ENCODE data around the gene SH3RF3.

SH3RF3 gene

DNA sequence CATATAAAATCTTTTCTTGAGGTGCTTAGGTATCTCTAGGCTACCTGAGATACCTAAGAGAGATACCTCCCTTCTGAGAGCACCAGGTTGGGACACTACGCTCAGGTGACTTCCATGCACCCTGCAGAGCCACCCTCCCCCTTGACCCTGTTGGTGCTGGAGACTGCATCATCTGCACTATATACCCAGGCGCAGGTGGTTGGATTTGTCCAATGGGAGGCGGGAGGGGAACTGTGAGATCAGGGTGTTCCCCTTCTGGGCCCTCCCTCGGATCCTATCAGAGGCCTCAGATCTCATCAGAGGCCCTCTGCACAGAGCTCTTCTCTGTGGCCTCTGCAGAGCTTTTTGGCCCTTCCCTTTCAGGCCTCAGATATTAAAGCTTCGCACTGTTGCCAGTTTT, 158.4 kb downstream of the SH3RF3 start:
- no peak for DNase-seq (ENCODE audit: low read depth in 2 of 2)

DNA sequence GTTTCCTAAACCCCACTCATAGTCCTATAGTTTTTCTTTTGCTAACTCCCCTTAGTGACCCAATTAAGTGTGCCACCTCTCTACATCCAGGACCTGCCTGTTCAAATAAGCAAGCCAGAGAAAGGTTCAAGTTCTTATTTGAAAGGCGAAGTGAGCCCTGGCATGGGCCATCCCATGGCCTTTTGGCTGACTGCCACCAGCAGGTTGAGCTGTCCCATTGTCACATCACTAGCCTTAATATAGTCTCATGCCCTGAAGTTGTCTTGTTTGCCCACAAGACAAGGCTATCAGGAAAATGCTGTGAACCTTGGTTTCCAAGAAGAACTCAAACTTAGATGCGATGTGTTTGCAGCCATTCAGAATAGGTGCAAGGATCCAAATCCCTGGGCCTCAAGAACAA, 158.8 kb downstream of the SH3RF3 start:
- no peak for DNase-seq (ENCODE audit: low read depth in 2 of 2)

DNA sequence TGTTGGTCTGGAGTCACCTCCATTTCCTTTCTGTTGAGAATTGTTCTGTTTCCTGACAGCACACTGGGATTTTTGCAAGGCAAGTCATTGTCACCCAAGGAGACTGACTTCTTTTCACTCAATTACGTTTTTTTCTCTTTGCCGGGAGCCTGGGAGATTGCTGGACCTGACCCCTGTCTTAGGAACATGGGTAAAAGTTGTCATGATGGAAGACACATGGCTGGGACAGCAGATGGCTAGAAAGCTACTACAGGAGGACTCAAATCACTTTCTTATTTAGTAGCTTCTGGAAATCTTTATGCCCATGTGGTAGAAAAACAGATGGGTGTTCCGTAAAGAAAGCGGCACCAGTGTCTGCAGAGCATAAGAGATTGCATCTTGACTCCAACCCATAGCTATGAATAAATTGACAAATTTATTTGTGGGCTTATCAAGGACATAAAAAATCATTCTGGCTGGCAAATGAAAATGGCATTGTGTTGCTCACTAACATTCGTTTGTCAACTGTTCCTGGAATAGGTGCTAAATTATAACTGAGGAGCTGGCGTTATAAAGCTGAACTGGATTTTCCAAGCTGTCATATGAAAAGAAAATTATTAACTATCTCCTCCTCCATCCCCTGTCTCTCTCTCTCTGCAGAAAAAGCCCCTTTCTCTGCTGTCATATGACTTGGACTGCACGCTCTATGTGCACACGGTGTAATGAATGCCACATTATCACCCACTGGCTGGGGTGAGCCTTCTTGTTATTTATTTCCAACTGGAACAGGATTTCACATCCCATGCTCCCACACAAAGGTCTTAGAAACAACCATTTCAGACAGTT, 159.8 kb downstream of the SH3RF3 start:
- DNase-seq (ENCODE audit: low read depth in 2 of 2), result no peak

DNA sequence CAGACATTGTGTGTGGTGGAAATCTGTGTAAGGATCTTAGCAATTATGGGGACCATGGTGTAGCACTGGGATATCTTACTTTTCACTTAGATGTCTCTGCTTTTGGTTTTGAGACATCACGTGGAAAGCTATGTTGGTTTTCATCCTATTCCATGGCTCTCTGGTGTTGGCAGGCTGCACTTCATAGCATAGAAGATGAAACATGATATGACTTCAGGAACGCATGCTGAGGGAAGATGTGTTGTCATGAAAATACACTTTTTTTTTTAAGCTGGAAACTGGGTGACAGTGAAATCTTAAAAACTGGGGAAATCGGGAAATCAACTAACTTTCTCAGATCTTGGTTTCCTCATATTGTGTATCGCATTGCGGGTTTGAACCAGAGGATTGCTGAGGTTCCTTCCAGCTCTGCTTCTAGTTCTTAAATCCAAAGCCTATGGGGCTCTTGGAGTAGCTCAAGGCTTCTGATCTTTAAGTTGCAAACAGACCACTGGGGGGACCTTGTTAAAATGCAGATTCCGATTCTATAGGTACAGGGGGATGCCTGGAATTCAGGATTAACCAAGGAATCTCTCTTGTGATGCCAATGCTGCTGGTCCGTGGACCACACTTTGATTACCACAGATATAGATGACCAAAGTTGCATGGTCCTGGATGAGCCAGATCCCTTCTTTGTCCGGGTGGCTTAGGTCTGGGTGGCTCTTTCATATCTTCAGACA, 160.7 kb downstream of the SH3RF3 start:
- no peak for DNase-seq (ENCODE audit: low read depth in 2 of 2)

DNA sequence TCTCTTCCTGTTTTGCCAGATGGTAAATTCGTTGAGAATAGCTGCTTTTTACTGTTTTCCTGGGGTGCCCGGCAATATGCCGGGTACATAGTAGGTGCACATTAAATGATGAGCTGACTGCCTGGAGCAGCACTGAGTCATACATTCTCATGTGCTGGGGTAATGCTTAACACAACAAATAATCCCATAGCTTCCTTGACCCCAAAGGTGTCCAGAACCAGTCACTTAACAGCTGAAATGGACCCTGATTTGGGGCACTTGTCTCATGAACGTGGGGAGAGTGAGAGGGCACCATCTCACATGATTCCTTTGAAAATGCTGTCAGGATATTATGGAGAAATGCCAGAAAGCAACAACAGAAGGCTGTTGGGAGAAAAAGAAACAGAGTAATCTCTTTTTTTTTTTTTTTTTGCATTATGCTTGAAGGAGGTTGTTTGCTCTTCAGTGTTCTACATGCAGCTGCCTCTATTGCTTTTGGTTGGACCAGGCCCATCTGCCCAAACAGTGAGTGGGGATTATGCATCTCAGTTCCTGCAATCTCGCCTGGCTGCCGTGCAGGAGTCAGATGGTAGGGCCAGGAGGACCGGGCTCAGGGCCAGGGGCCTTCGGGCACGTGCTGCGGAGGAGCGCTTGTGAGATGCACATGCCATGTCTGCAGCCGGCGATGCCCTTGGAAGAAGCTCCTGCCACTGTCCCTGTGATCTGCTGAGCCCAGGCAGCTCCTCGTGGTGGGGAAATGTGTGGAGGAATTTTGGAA, 162.1 kb downstream of the SH3RF3 start:
- no peak for DNase-seq (ENCODE audit: low read depth in 2 of 2)

DNA sequence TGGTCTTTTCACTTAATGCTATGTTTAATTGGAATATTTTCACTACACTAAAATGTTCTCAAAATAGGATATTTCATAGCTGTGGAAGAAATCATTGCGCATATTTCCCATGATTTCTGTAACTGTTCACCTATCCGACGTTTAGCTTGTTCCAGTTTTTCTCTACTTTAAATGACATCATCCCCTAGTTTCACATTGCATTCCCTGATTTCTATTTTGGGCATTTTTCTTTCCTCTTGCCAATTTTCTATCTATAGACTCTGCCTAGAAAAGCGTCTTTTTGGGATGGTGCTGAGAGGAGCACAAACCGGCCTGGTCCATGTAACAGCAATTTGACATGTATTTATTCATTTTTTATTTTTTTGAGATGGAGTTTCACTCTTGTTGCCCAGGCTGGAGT, 163.4 kb downstream of the SH3RF3 start:
- DNase-seq (ENCODE audit: low read depth in 2 of 2), result no peak

DNA sequence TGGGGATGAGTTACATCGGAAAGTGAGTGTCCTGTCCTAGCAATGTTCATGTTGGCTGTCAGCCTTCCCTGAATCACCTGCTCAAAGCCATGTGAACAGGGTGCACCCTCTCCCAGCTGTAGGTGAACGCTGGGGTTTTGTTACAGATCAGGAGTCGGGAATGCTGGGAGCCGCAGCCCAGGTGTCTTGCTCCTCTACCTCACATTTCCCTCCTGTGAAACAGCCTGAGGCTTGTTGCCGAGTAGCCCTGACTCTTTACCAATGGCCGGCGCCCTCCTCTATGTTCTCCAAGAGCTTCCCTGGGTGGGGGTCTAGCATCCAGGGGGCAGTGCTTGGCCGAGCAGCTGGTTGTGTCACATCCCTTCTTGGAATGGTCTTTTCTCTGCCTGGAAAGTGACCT, 164.7 kb downstream of the SH3RF3 start:
- no peak for DNase-seq (ENCODE audit: low read depth in 2 of 2)

DNA sequence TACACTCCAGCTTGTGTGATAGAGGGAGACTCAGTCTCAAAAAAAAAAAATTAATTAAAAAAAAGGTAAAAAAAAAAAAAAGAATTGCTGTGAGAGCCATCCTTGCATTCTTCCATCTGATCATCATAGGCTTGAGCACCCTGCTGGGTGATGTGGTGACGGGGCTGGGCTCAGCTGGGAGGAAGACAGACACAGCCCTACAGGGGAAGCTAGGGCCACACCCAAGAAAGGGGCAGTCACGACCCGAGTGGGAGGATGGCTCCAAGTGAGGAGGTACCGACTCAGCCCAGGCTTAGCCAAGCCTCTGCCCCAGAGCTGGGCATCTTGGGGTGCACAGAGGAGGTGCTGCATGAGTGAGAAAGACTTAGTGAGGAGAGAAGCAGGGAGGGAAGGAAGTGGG, 165.5 kb downstream of the SH3RF3 start:
- DNase-seq (ENCODE audit: low read depth in 2 of 2), result no peak

DNA sequence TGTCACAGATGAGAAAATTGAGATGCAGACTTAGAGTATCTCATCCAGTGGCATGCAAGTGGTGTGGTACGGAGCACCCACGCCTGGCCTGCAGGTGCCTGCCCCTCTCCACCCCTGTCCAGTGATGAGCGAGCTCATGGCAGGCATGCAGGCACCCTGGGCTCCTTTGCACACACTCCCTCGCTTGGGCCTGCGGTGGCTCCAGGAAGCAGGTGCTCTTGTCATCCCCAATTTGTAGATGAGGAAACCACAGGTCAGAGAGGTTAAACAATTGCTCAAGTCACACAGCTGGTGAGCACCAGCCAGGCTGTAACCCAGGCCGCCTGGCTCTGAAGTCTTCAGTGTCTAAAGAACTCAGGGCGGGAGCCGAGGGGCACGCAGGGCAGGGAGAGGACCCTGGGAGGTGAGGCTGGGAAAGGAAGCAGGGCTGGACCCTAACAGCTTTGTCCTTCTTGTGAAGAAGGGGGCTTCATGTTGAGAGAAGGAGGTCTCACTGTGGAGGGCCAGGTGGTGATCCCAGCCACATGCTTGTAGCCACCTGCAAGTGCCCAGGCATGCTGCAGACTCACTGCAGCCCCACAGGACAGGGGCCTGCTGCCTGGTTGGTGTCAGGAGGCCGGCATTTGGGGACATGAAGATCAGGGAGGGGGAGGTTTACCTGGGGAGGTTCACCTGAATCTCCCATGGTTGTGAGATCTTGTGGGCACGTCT, 166.2 kb downstream of the SH3RF3 start:
- no peak for DNase-seq (ENCODE audit: low read depth in 2 of 2)

DNA sequence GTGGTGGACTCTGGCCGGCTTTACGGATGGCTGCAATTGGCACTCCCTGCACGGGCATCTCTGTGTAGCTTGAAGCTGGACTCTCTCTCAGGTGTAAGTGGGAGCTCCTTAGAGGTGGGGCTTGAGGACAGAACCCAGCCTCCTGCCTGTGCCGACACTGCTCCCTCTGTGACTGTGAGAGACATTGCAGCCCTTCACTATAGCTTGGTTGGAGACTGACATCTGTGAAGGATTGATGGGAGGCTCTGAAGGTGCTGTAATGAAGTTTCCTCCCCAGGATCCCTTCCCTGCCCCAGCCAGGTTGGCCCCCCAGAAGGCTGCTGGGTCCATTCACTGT, 166.7 kb downstream of the SH3RF3 start:
- no peak for DNase-seq (ENCODE audit: low read depth in 2 of 2)

DNA sequence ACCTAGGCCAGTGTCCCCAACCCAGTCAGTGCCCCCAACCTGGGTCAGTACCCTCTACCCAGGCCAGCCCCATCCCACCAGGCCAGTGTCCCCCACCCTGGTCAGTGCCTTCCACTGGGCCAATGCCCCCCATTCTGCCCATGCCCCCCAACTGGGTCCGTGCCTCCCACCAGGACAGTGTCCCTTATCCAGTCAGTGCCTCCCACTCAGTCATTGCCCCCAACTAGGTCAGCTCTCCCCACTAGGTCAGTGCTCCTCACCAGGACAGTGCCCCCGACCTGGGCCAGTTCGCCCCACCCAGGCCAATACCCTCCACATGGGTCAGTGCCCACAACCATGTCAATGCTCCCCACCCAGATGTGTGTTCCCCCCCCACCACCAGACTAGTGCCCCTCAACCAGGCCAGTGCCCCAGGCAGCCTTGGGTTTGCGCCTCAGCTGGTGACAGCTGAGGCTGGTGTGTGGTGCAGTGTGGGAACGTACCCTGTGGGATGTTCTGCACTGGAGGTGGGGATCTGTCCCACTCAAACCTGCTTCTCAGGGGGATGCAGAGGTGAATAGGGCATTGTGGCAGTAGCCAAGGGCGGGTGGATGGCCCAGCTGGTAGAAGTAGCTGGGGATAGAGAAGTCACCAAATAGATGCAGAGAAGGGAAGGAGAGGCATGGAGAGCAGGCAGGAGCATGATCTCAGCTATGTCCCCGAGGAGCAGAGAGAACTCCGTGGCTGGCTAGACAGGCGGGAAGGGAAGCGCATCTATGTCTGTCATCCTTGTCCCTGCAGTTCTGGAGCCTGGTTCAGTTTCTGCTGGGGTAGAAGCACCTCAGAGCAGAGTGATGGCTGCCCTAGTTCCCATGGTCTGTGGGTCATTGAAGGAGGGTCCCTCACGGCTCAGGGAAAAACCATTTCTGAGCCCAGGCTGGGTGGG, 168.8 kb downstream of the SH3RF3 start:
- no peak for DNase-seq (ENCODE audit: low read depth in 2 of 2)

DNA sequence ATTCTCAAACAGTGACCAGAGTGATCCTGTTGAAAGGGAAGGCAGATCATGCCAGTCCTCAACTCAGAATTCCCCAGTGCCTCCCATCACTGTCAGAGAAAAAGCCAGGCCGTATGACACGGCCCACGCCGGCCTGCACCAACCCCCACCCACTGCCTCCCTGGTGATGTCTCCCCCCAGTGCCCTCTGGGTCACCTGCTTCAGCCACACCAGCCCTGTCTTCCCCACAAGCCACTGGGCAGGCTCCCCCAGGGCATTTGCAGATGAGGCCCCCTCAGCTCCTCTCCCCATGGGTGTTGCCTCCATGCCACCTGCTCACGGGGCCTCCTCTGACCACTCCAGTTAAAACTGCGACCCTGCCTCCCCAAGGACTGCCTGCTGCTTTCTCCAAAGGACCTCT, 169.8 kb downstream of the SH3RF3 start:
- DNase-seq (ENCODE audit: low read depth in 2 of 2), result no peak

DNA sequence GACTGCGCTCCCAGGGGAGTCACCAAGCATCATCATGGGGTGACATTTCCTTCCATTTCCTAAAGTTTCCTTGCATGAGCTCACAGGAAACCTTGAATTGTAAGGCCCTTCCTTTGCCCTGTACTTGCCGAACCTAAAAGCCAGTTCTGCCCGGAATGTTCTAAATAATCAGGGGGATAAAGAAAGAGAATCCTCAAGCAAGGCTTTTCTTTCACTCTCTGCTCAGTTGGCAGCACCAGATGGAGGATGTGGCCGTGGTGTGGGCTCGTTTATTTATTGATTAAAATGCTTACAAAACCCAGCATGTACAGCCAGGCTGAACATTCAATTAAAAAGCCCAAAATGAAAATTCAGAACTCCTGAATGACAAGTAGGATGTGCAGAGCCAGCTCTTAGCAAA, 170.5 kb downstream of the SH3RF3 start:
- no peak for DNase-seq (ENCODE audit: low read depth in 2 of 2)

DNA sequence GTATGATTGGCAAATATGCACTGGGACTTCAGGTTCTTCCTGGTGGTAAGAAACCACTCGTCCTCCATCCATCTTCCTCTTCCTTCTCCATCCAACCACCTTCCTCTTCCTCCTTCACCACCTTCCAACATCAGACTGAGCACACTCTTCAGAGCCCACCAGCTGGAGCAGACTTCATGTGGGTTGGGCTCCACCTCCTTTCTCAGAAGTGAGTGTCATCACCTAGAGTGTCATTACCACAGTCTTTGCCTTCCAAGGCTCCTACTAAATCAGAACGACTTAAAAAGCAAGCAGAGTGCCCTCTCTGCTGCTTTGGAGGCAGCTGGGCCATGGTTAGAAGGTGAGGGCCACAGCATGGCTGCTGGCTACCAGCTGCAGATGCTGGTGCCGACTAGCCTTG, 171.6 kb downstream of the SH3RF3 start:
- DNase-seq (ENCODE audit: low read depth in 2 of 2), result no peak

DNA sequence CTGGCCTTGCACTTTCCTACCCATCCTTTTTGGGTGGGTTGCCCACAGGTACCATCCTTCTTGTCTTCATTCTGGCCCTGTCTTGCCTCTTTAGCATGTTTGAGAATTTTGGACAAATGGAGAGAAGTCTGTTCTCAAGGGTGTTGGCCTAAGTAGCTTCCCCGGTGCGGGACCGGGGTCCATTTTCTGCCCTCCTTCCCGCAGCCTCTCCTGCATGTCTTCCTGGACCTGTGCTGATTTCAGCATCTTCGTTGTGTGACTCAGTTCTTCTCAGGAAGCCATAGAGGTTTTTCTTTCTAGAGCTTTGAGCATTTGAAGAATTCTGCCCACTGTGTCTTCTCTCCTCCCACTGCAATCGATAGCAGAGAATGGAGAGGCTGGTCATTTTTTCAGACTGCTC, 172.7 kb downstream of the SH3RF3 start:
- no peak for DNase-seq (ENCODE audit: low read depth in 2 of 2)

DNA sequence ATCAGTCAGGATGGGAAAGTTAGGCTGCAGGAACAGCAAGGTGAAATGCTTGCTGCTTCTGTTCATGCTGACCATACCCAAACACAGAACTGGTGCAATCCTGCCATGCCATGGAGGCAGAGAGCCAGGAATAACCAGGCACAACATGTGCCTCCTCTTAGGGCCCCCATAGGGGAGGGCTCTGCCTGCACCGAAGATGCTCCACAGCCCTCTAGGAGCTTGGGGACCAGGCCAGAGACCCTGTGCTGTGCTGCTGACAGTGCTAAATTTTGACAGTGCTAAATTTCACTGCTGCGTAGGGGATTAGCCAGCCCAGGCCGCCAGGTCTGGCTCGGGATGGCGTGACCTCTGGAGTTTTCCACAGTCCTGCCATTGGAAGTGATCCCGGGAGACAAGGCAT, 173.3 kb downstream of the SH3RF3 start:
- no peak for DNase-seq (ENCODE audit: low read depth in 2 of 2)

DNA sequence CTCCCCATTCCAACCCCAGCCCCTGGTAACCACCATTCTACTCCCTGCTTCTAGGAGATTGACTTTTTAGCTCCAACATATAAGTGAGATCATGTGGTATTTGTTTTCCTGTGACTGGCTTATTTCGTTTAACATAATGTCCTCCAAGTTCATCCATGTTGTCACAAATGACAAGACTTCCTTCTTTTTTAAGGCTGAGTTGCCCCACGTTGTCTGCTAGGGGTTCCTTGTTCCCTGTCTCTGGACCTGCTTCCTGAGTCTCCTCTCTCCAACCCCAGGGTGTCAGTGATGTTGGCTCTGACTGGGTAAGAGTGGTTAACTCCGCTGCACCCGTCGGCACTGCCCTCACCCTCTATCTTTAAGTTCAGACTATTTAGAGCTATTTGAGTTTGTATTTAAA, 175.2 kb downstream of the SH3RF3 start:
- no peak for DNase-seq (ENCODE audit: low read depth in 2 of 2)

DNA sequence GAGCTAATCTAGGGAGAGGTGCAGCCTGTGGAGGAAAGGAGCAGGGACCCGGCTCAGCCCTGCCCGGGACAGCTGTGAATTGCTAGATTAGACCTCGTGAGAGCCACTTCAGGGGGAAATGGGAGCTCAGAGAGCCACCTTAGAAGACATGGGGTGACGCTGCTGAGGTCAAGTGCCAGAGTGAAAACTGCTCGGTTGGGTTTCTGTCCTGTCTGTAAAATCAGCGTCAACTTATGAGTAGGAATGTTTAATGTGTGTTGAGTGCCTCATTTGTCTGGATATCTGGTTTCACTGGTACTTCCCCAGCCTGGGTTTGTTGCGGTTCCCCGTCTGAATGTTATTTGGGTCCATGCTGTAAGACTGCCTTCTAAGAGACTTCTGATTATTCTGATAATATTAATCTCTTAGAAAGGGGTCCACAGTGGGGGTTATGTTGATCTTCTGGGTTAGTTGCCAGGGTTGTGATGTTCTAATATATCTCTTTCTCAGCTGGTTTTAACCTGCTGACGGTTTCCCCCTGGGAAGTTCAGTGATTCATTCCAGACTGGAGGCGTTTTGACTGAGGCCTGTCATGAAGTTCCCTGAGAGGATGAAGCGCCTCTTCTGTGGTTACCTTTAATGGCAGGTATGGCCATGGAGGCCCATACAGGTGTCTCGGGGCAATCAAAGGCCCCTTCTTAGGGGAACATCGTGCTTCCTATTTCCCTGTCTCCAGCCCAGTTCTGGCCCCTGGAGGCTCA, 175.9 kb downstream of the SH3RF3 start:
- DNase-seq (ENCODE audit: low read depth in 2 of 2), result no peak

DNA sequence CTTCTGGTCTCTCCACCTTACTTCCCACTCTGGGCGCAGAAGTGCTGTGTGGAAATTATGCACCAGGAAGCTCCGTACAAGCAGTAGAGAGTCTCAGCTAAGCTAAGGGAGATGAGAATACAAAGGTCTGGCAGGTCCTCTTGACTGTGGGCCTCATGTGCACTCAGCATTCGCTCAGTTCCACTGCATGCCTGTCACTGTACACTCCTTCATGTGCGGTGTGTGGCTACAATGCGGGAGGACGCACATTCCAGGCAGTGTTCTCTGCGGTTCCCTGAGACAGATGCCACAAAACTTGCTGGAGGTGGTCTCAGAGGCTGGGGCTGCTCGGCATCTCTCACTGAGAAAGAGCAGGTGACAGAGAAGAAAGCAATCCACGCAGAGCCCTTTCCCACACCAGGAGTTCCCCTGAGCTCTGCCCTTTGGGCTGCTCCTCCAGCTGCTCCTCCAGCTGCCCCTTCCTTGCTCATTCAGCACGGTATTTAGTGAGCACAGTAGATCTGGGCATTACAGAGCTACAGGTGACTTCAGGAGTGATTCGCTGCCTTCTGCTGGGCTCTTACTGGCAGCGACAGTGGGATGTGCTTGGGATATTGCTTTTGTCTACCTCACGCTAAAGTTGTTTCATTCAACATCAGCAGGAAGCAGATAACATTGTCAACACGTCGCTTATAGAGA, 176.6 kb downstream of the SH3RF3 start:
- DNase-seq (ENCODE audit: low read depth in 2 of 2), result no peak

DNA sequence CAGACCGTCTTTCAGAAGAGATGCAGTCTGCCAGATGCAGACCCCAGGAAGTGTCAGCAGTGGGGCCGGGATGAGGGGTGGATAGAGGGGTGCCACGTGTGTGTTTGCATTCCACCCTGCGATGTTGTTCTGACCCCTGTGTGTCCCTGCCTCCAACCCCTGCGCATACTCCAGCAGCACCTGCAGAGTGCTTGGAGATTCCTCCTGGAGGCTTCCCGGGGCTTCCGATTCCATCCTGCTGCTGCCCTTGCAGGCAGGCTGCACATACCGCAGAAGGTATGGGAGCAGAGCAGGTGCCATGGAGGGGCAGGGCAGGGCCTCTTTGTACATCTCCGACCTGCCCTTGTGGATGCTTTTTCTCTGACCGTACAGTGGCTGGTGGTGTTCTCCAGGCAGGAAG, 177.2 kb downstream of the SH3RF3 start:
- DNase-seq (ENCODE audit: low read depth in 2 of 2), result no peak

All from stimulated activated CD4-positive, alpha-beta T cell treated with anti-CD3 and anti-CD28 coated beads, Interleukin-12 subunit alpha, Interleukin-12 subunit beta, amount 100 ng/mL, for 24 hours (primary cell).